GM12873 (cell line): Measurements from ENCODE around the gene ATP12A.

Experiments
- CTCF ChIP-seq: IDR thresholded peaks from 2 replicates; pipeline ENCODE4 v1.5.1; 2012; ENCODE audit warnings: low read depth, mild to moderate bottlenecking, moderate library complexity, low read length, control low read depth; ENCODE audit not compliant: insufficient read depth; ENCODE audit errors: missing control alignments

Gene ATP12A

GRCh38 chr13:24663586-24663985, 16.6 kb upstream of the ATP12A start:
- TF ChIP-seq CTCF: no peak

- TF ChIP-seq CTCF: no peak
Observed at GRCh38 chr13:24664726-24665409, 15.3 kb upstream of the ATP12A start.

- TF ChIP-seq CTCF: no peak
Observed at GRCh38 chr13:24668511-24668910, 11.7 kb upstream of the ATP12A start.

- TF ChIP-seq CTCF: no peak
Observed at GRCh38 chr13:24668955-24669582, 11.1 kb upstream of the ATP12A start.

GRCh38 chr13:24670174-24670573, 10.0 kb upstream of the ATP12A start:
- no peak for TF ChIP-seq CTCF

- peak; percentile 46 for TF ChIP-seq CTCF
Observed at GRCh38 chr13:24670961-24671381, 9.2 kb upstream of the ATP12A start.

- TF ChIP-seq CTCF: peak; percentile 73
Observed at GRCh38 chr13:24671386-24672113, 8.7 kb upstream of the ATP12A start.
